ENCODE data around the gene MTARC2. TPM values are rescaled to one million over a fixed set of nuclear protein-coding genes. Genes with fewer than 3 reads are reported as not detected.
A peak's percentile ranks its signal among the peaks of the same experiment; 100 is the strongest.

The MTARC2 gene
- total and polyA plus RNA-seq, 2 of the 13 experiments (the other 11 are each of a cell fraction or from before 2014, with no cell fraction given), result 8.5 to 10.1 TPM

DNA sequence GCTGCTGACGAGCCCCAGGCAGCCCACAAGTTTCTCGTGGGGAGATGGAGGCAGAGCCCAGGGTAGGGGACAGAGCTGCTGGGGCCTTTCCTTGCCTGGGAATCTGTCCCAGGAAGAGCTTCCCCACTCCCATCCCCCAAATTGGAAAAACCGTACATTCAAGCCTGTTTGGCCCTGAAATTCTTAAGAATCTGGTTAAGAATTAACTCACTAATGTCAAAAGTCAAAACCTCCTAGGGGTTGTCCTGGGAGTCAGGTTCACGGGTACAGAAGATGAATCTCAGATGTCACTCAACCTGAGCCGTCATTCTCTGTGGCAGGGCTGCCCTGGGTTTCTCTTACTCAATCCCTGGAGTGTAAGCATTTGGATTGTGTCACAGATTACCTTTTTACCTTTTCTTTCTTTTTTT, 49.5 kb upstream of the MTARC2 start (continued):
- TF ChIP-seq, protein P1, sequence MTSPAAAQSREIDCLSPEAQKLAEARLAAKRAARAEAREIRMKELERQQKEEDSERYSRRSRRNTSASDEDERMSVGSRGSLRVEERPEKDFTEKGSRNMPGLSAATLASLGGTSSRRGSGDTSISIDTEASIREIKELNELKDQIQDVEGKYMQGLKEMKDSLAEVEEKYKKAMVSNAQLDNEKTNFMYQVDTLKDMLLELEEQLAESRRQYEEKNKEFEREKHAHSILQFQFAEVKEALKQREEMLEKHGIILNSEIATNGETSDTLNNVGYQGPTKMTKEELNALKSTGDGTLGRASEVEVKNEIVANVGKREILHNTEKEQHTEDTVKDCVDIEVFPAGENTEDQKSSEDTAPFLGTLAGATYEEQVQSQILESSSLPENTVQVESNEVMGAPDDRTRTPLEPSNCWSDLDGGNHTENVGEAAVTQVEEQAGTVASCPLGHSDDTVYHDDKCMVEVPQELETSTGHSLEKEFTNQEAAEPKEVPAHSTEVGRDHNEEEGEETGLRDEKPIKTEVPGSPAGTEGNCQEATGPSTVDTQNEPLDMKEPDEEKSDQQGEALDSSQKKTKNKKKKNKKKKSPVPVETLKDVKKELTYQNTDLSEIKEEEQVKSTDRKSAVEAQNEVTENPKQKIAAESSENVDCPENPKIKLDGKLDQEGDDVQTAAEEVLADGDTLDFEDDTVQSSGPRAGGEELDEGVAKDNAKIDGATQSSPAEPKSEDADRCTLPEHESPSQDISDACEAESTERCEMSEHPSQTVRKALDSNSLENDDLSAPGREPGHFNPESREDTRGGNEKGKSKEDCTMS (CRISPR knock-in tag; conservative IDR thresholded peaks at IDR 0.05), result no peak
- TF ChIP-seq, protein P2, sequence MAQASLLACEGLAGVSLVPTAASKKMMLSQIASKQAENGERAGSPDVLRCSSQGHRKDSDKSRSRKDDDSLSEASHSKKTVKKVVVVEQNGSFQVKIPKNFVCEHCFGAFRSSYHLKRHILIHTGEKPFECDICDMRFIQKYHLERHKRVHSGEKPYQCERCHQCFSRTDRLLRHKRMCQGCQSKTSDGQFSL (CRISPR knock-in tag; IDR thresholded peaks at IDR 0.05), result no peak
- TF ChIP-seq PHF21A (CRISPR knock-in tag; IDR thresholded peaks at IDR 0.05), result peak; percentile 82; the same call in 1 of the 2 replicates
- TF ChIP-seq, protein P3, sequence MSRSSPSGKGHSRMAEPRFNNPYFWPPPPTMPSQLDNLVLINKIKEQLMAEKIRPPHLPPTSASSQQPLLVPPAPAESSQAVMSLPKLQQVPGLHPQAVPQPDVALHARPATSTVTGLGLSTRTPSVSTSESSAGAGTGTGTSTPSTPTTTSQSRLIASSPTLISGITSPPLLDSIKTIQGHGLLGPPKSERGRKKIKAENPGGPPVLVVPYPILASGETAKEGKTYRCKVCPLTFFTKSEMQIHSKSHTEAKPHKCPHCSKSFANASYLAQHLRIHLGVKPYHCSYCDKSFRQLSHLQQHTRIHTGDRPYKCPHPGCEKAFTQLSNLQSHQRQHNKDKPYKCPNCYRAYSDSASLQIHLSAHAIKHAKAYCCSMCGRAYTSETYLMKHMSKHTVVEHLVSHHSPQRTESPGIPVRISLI (CRISPR knock-in tag; IDR thresholded peaks at IDR 0.05; ENCODE audit: borderline replicate concordance), result peak; percentile 61
- TF ChIP-seq PAWR (CRISPR knock-in tag; IDR thresholded peaks at IDR 0.05; ENCODE audit: borderline replicate concordance), result no peak
- no peak for TF ChIP-seq TFAP4 (IDR thresholded peaks at IDR 0.05; ENCODE audit: borderline replicate concordance, low read depth)
- peak; percentile 58; the same call in 1 of the 2 replicates for TF ChIP-seq SIX1 (CRISPR knock-in tag; IDR thresholded peaks at IDR 0.05; ENCODE audit: borderline replicate concordance)
- no peak for TF ChIP-seq TRAFD1 (CRISPR knock-in tag; IDR thresholded peaks at IDR 0.05; ENCODE audit: borderline replicate concordance)
- TF ChIP-seq GATAD1 (CRISPR knock-in tag; IDR thresholded peaks at IDR 0.05), result no peak
- no peak for TF ChIP-seq CBX1 (IDR thresholded peaks at IDR 0.05; ENCODE audit: low read depth)
- no peak for TF ChIP-seq ZBTB21 (CRISPR knock-in tag; IDR thresholded peaks at IDR 0.05)
- no peak for TF ChIP-seq ZFP1 (CRISPR knock-in tag; IDR thresholded peaks at IDR 0.05)
- no peak for TF ChIP-seq PRPF4 (IDR thresholded peaks at IDR 0.05; ENCODE audit: low read depth, low read length, poor library complexity, severe bottlenecking)
- no peak for TF ChIP-seq HOXA9 (CRISPR knock-in tag; IDR thresholded peaks at IDR 0.05; ENCODE audit: borderline replicate concordance)
- no peak; the same call in 1 of the 2 replicates for TF ChIP-seq ZNF331 (CRISPR knock-in tag; IDR thresholded peaks at IDR 0.05)
- no peak for TF ChIP-seq ZNF784 (CRISPR knock-in tag; IDR thresholded peaks at IDR 0.05; ENCODE audit: borderline replicate concordance)
- TF ChIP-seq ZNF747 (CRISPR knock-in tag; IDR thresholded peaks at IDR 0.05; ENCODE audit: borderline replicate concordance), result no peak
- TF ChIP-seq PRMT3 (CRISPR knock-in tag; IDR thresholded peaks at IDR 0.05; ENCODE audit: borderline replicate concordance, low read depth), result no peak
- TF ChIP-seq PHF20 (CRISPR knock-in tag; IDR thresholded peaks at IDR 0.05), result no peak
- no peak for TF ChIP-seq CHCHD3 (CRISPR knock-in tag; IDR thresholded peaks at IDR 0.05)
- no peak for TF ChIP-seq KLF13 (CRISPR knock-in tag; IDR thresholded peaks at IDR 0.05)

Measured in HepG2 (cell line).